GM18951 (cell line): Measurements from ENCODE around the gene FAM120A.

Experiments used
- POLR2A ChIP-seq: IDR thresholded peaks from 4 replicates; pipeline ENCODE4 v1.6.1; 2011; ENCODE audit warnings: mild to moderate bottlenecking; ENCODE audit not compliant: insufficient read length, insufficient read depth; ENCODE audit errors: extremely low read depth
- in situ Hi-C: fragments of 300-500 bp; cut with MboI; formaldehyde crosslinking; loops from one replicate; pipeline ENCODE4 v1.12.0; 2022; ENCODE audit warnings: low sequenced_read_pairs, mixed read lengths, inconsistent platforms; ENCODE audit not compliant: unreplicated experiment

The FAM120A gene

DNA sequence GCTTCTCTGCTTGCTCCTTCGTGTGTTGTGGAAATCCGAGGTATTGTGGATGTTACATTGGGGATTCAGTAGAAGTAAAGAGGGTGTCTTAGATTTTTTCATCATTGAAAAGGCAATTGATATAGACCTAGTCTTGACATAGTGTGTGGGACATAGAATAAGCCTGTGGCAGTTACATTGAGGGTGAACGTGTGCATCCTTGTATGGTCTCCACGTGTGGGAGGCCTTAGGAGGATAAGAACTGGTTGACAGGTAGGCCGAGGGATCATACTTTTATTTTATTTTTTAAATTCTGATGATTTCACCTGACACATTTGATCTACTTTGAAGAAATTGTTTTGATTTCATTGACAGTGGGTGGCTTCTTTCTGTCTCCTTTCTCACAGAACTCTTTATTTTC, 18.9 kb downstream of the FAM120A start:
- TF ChIP-seq POLR2A, result no peak
- in situ Hi-C loops, result no loop called here

DNA sequence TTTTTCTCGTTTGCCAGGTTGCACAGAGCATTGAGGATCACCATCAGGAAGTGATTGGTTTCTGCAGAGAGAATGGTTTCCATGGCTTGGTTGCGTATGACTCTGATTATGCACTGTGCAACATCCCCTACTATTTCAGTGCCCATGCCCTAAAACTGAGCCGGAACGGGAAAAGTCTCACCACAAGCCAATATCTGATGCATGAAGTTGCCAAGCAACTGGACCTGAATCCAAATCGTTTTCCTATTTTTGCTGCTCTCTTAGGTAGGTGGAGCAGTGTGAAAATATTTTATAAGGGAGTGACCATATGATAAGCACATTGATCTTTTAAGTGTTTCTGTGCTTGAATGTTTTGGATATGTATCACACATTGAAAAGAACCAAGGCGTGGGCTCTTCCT, 19.6 kb downstream of the FAM120A start:
- in situ Hi-C loops, result no loop called here
- TF ChIP-seq POLR2A, result no peak

DNA sequence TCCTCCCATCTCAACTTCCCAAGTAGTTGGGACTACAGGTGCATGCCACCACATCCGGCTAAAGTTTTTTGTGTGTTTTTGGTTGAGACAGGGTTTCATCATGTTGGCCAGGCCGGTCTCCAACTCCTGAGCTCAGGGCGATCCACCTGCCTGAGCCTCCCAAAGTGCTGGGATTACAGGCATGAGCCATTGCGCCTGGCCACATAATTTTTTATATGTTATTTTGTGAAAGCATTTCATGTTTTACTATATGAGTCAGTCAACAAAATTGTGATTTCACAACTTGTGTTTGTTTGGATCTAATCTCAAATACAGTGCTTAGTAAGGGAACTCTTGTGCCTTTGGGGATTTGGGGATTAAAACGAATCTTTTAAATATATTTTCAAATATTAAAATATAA, 21.9 kb downstream of the FAM120A start:
- no peak for TF ChIP-seq POLR2A
- in situ Hi-C loops, result no loop called here

DNA sequence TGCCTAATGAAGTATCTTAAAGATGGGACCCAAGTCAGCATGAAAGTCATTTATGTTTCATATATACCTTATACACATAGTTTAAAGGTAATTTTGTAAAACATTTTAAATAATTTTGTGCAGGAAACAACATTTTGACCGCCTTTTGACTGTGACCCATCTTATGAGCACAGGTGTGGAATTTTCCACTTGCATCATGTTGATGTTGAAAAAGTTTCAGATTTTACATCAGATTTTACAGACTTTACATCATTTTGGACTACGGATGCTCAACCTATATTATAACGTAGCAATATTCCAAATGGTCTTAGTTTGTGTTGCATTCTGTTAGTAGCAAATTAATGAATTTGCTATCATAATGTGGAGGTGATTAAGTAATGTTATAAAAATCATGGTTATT, 23.6 kb downstream of the FAM120A start:
- in situ Hi-C loops, result no loop called here
- TF ChIP-seq POLR2A, result no peak

DNA sequence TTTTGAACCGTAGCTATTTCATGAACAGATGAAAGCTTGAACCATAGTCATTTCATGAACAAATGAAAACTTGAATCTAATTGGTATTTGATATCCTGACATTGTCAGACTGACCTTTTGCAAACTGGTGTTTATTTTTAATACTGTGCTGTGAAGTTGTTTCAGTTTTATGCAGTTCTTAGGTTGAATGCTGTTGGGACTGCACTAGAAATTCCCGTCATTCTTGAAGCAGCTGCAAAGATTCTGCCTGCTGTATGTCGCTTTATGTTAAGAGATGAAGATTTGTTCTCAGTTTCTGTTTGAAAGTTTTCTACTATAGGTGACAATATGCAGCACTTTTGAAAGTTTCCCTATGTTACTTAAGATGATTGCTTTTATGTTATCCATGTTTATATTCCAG, 24.4 kb downstream of the FAM120A start:
- TF ChIP-seq POLR2A, result no peak
- in situ Hi-C loops, result no loop called here

DNA sequence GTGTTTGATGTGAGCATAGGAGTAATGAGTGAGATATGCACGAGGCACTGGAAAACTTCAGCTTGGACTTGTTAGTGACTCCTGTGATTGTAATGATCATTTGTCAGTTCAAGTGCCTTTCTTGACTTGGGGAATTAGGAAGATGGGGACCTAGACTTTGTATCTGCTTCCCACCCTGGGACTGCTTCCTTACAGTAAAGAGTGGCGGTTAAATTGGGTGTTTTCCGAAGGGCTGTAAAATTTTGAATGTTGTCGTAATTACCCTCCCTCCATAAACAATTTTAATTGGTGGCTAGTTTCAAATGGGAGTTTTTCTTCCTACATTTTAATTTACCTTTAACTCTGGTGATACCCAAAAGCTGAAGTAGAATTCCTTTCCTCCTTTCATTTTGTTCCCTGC, 25.4 kb downstream of the FAM120A start:
- TF ChIP-seq POLR2A, result no peak
- in situ Hi-C loops, result no loop called here

DNA sequence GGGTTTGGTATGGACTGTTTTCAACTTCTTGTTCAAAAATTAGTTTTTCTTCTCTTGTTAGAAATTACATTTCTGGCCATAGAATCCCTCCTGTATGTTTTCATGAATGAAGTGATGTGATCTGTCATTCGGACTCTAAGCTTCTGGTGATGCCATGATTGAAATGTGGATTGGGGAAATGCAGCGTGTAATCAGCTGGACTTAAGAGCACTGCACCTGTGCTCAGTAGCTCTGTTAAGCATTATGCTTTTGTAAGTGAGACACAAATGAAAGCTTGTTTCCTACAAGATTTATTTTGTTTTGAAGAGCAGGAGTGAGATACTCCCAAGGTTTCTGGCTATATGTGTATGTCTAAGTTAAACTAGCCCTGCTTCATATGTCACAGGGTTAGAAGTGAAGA, 25.9 kb downstream of the FAM120A start:
- in situ Hi-C loops, result no loop called here
- no peak for TF ChIP-seq POLR2A

DNA sequence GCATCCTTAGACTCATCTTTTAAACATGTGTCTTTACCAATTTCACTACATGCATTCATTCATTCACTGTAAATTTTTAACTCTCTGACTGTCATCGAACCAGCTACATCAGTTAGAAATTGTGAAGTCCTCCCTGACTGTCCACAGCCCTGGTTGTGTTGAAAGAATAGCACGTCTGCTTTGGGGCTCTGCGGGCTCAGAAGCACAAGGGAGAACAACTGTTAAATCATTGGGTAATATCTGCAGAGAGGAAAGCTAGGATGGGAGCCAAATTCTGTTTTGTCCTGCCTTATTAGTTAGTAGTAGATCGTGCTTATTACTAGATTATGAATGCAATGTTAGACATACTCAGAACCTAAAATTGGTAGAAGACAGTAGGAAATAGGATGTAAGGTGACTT, 28.2 kb downstream of the FAM120A start:
- in situ Hi-C loops, result no loop called here
- TF ChIP-seq POLR2A, result no peak

DNA sequence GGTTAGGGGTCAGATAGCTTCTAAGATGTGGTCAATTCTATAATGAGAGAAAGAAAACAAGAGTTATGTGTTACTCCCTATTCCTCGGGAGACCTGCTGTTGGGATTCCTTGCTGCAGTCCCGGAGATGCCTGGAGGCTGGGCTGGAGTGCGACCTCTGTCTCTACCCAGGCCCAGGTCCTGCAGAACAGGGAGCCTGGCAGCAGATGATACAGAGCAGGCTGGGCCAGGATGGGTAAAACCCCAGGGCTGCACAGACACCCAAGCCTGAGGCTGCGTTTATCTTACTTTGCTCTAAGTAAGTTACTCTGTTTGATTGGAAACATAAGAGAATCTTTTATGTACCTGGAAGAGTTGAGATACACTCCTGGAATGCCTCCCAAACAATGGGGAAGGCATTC, 28.8 kb downstream of the FAM120A start:
- in situ Hi-C loops, result no loop called here
- no peak for TF ChIP-seq POLR2A

DNA sequence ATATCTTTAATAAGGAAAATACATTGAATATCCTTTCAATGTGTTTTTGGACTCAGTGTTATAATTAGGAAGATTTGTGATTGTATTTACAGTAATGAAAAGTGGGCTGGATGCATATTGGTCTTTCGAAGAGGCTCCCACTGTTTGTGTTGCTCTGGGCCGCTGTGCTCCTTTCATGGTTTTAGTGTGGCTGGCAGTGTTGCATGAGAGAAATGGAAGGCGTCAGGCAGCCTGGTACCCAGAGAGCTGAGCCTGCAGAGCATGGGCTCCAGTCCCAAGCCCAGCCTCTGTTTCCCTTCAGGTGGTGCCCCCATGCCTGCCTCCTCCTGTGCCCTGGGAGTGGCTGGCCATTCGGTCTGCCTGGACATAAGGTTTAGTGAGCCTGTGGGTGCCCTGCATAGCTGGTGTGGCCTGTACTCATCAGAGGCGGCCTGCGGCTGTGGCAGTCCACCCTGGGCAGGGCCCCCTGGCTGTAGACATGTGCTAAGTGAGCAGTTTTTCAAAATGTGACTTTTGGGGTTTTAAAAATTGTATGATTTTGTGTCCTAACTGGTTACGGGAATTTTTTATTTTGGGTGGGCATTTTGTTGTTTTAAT, 29.3 kb downstream of the FAM120A start:
- TF ChIP-seq POLR2A, result no peak
- in situ Hi-C loops, result no loop called here

DNA sequence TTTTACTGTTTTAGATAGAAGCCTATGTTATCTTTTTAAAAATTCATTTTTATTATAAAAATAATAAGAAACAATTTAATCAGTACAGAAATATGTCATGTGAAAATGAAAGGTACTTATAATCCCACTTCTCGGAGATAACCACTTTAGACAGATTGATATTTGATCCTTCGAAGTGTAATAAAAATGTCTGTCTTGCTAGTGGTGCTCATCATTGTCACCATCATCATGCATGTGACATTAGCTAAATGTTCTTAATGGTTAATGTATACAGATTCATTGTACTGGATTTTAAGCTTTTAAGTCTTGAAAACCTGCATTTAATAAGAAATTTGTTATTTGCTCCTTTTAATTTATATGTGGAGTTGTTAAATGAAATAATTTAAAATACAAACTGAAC, 32.0 kb downstream of the FAM120A start:
- TF ChIP-seq POLR2A, result no peak
- in situ Hi-C loops, result no loop called here

DNA sequence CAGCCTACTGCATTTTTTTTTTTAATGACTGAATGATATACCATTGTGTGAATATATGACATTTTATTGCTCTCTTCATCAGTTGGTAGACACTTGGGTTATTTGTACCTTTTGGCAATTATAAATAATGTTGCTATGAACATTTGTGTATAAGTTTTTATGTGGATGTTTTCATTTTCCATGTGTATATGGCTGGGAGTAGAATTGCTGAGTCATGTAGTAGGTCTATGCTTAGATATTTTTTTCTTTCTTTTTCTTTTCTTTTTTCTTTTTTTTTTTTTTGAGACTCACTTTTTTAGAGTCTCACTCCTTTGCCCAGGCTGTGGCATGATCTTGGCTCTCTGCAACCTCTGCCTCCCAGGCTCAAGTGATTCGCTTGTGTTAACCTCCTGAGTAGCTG, 34.8 kb downstream of the FAM120A start:
- in situ Hi-C loops, result no loop called here
- no peak for TF ChIP-seq POLR2A

DNA sequence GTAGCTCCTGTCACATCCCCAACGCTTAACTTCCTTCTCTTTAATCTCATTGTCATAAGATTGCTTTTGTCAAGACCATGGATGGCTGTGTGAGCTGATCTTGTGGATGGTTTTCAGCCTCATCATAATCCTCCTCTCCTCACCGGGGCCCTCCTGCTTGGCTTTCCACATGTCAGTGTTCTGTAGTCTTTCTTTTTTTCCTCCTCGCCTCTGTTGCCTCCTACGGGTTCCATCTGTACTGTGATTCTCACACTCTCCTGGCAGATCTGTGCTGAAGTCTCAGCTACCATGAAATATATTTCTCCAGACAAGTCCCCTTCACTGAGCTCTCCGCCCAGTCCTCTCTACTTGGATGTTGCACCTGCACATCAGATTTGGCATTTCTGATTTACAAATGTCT, 36.8 kb downstream of the FAM120A start:
- in situ Hi-C loops, result no loop called here
- no peak for TF ChIP-seq POLR2A

DNA sequence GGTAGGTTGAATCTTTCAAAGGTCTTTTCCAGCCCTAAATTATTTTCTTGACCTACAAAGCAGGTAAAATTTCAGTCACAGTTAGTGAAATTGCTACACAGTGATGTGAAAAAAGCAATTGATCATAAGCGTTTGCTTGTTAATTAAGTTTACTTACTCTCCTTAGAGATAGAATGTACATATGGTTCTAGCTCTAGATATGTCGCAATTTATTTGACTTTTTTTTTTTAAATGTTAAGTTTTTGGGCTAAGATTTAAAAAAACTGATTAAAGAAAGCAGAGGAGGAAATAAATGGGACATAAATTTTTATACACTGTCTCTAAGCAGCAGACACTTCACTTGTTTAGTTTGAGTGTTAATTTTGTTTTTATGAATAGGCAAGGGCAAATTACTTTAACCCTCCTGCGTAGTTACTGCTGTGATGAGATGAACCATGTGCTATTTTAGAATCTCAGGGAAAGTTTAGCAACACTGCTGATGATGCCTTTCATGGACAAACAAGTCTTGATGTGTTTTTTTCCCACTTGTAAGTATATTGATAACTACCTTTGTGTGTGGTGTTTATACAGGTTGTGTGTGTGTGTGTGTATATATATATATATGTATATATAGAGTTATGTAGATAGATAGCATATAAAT, 40.2 kb downstream of the FAM120A start:
- in situ Hi-C loops, result no loop called here
- no peak for TF ChIP-seq POLR2A

DNA sequence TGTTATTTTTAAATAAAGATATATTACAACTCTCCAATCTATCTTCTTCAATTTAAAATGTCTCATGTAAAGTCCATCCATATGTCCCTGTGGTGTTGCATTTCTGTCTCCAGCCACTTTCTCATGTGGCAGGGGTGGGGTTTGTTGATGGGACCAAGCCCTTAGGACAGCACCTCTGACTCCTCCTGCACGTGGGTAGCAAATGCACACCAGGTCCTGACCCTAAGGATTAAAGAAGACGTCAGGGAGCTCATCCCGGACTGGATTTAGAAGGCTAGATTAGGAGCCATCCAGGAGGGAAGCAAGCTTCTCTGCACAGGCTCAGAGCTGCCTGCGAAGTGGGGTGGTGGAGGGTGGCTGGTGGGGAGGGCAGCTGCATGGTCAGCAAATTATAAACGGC, 40.8 kb downstream of the FAM120A start:
- no peak for TF ChIP-seq POLR2A
- in situ Hi-C loops, result no loop called here
